Measurements from ENCODE around the gene KIF23. TPM values are rescaled to one million over a fixed set of nuclear protein-coding genes. Genes with fewer than 3 reads are reported as not detected.

The KIF23 gene
- total RNA-seq, 1 donor from 2014 or later = 193 TPM

GRCh38 chr15:69454953-69455352, 40.8 kb downstream of the KIF23 start:
- no peak overlapping the region for H3K27ac Mint-ChIP-seq
- peak overlapping the region; percentile 94 for H3K4me3 Mint-ChIP-seq
- H3K36me3 Mint-ChIP-seq = peaks cover 20% of the 10 kb centered on the region
- Histone ChIP-seq H3K27me3 (no peaks in the 10 kb centered on the region), H3K27ac (no peak overlapping the region), H3K36me3 (peaks cover 11% of the 10 kb centered on the region), H3F3A (ENCODE audit: low read depth) (peaks cover 65% of the 10 kb centered on the region), H3K4me3 (peak overlapping the region; percentile 79), H3K4me1 (peaks cover 12% of the 10 kb centered on the region), H3K4me2 (peak overlapping the region; percentile 87), H3K79me2 (ENCODE audit: low read depth) (peaks cover 37% of the 10 kb centered on the region), H3K9ac (no peak overlapping the region), H4K20me1 (ENCODE audit: low read depth) (peaks cover 39% of the 10 kb centered on the region), H2AFZ (replicated peaks) (no peak overlapping the region), H3K9me3 (ENCODE audit: low read depth) (no peaks in the 10 kb centered on the region)
- TF ChIP-seq, protein P1, sequence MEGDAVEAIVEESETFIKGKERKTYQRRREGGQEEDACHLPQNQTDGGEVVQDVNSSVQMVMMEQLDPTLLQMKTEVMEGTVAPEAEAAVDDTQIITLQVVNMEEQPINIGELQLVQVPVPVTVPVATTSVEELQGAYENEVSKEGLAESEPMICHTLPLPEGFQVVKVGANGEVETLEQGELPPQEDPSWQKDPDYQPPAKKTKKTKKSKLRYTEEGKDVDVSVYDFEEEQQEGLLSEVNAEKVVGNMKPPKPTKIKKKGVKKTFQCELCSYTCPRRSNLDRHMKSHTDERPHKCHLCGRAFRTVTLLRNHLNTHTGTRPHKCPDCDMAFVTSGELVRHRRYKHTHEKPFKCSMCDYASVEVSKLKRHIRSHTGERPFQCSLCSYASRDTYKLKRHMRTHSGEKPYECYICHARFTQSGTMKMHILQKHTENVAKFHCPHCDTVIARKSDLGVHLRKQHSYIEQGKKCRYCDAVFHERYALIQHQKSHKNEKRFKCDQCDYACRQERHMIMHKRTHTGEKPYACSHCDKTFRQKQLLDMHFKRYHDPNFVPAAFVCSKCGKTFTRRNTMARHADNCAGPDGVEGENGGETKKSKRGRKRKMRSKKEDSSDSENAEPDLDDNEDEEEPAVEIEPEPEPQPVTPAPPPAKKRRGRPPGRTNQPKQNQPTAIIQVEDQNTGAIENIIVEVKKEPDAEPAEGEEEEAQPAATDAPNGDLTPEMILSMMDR (IDR thresholded peaks at IDR 0.05) = no peak
- no peak for TF ChIP-seq EZH2phosphoT487 (IDR thresholded peaks at IDR 0.05)
- no peak for TF ChIP-seq EZH2 (IDR thresholded peaks at IDR 0.05)
- no peak for DNase-seq (ENCODE audit: low spot score)
- H3K9me3 Mint-ChIP-seq = no peaks in the 10 kb centered on the region
- peaks cover 32% of the 10 kb centered on the region for H3K4me1 Mint-ChIP-seq
- H3K27me3 Mint-ChIP-seq (ENCODE audit: insufficient read depth, low read depth) = peaks cover 6% of the 10 kb centered on the region

- H3K4me1 Mint-ChIP-seq = peaks cover 32% of the 10 kb centered on the region
- no peaks in the 10 kb centered on the region for H3K9me3 Mint-ChIP-seq
- Histone ChIP-seq H3K4me1 (peaks cover 12% of the 10 kb centered on the region), H4K20me1 (ENCODE audit: low read depth) (peaks cover 39% of the 10 kb centered on the region), H2AFZ (replicated peaks) (no peak overlapping the region), H3K4me2 (no peak overlapping the region), H3K36me3 (peaks cover 11% of the 10 kb centered on the region), H3K9me3 (ENCODE audit: low read depth) (no peaks in the 10 kb centered on the region), H3K4me3 (no peak overlapping the region), H3K79me2 (ENCODE audit: low read depth) (peaks cover 37% of the 10 kb centered on the region), H3K27ac (peak overlapping the region; percentile 21), H3K27me3 (no peaks in the 10 kb centered on the region), H3K9ac (no peak overlapping the region), H3F3A (ENCODE audit: low read depth) (peaks cover 57% of the 10 kb centered on the region)
- DNase-seq (ENCODE audit: low spot score) = no peak
- no peak for TF ChIP-seq EZH2 (IDR thresholded peaks at IDR 0.05)
- no peak for TF ChIP-seq EZH2phosphoT487 (IDR thresholded peaks at IDR 0.05)
- TF ChIP-seq, protein P1 (IDR thresholded peaks at IDR 0.05) = no peak
- peaks cover 6% of the 10 kb centered on the region for H3K27me3 Mint-ChIP-seq (ENCODE audit: insufficient read depth, low read depth)
- H3K36me3 Mint-ChIP-seq = peaks cover 20% of the 10 kb centered on the region
- no peak overlapping the region for H3K4me3 Mint-ChIP-seq
- H3K27ac Mint-ChIP-seq = no peak overlapping the region
These were observed 42.3 kb downstream of the KIF23 start for GRCh38 chr15:69456208-69457166.

- no peaks in the 10 kb centered on the region for H3K9me3 Mint-ChIP-seq
- no peak for DNase-seq (ENCODE audit: low spot score)
- peaks cover 12% of the 10 kb centered on the region for H3K4me1 ChIP-seq
- H3K4me3 Mint-ChIP-seq = no peak overlapping the region
- no peak overlapping the region for H3K4me3 ChIP-seq
- H3K27ac Mint-ChIP-seq = no peak overlapping the region
- peaks cover 22% of the 10 kb centered on the region for H3K36me3 Mint-ChIP-seq
- peaks cover 39% of the 10 kb centered on the region for H4K20me1 ChIP-seq (ENCODE audit: low read depth)
- no peak overlapping the region for H3K27ac ChIP-seq
- H2AFZ ChIP-seq (replicated peaks) = no peak overlapping the region
- peaks cover 47% of the 10 kb centered on the region for H3F3A ChIP-seq (ENCODE audit: low read depth)
- H3K79me2 ChIP-seq (ENCODE audit: low read depth) = peaks cover 37% of the 10 kb centered on the region
- no peaks in the 10 kb centered on the region for H3K9me3 ChIP-seq (ENCODE audit: low read depth)
- peaks cover 22% of the 10 kb centered on the region for H3K4me1 Mint-ChIP-seq
- H3K27me3 Mint-ChIP-seq (ENCODE audit: insufficient read depth, low read depth) = peaks cover 11% of the 10 kb centered on the region
- H3K4me2 ChIP-seq = no peak overlapping the region
- peaks cover 11% of the 10 kb centered on the region for H3K36me3 ChIP-seq
- no peaks in the 10 kb centered on the region for H3K27me3 ChIP-seq
- TF ChIP-seq, protein P1 (IDR thresholded peaks at IDR 0.05) = no peak
- TF ChIP-seq EZH2 (IDR thresholded peaks at IDR 0.05) = no peak
- TF ChIP-seq EZH2phosphoT487 (IDR thresholded peaks at IDR 0.05) = no peak
- no peak overlapping the region for H3K9ac ChIP-seq
These were observed 43.4 kb downstream of the KIF23 start for GRCh38 chr15:69457304-69458280.
